ENCODE results near the gene ABCC1. TPM values are rescaled to one million over a fixed set of nuclear protein-coding genes. Genes with fewer than 3 reads are reported as not detected.

Gene ABCC1
- total and polyA plus RNA-seq, 2 of the 8 experiments (the other 6 are each of a cell fraction or from before 2014, with no cell fraction given): 42.6 to 66.8 TPM

- TF ChIP-seq HDAC6 (IDR thresholded peaks at IDR 0.05; ENCODE audit: low read depth, low read length) (no peak), CEBPB (IDR thresholded peaks at IDR 0.05; ENCODE audit: low read depth, low read length) (no peak), POLR2AphosphoS5 (IDR thresholded peaks at IDR 0.05; ENCODE audit: low read depth, low read length) (no peak), JUND (IDR thresholded peaks at IDR 0.05; ENCODE audit: low read length) (no peak)
Observed at GRCh38 chr16:15919331-15919730, 30.1 kb upstream of the ABCC1 start (continued).
